Thyroid gland (tissue), 4 donors: ENCODE measurements around the gene SEMA5B. TPM values are rescaled to one million over a fixed set of nuclear protein-coding genes. Genes with fewer than 3 reads are reported as not detected.
A peak's percentile ranks its signal among the peaks of the same experiment; 100 is the strongest.

Experiments
- DNase-seq, 2 donors: peaks; one replicate each; pipeline ENCODE4 v3.0.0-alpha.2; 2019
- H3K27ac ChIP-seq, 3 donors: fragments of 200-600 bp; sonication (generic); 1 replicate in 2 of 3; 2 replicates in 1 of 3; pipeline ENCODE4 v1.5.1; 2016 to 2019; ENCODE audit warnings: mild to moderate bottlenecking in 1 of 3, moderate library complexity in 1 of 3
- H3K27me3 ChIP-seq: fragments of 200-600 bp; sonication (generic); one replicate; pipeline ENCODE4 v1.5.1; 2019
- H3K36me3 ChIP-seq, 2 donors: fragments of 200-600 bp; sonication (generic); one replicate each; pipeline ENCODE4 v1.5.1; 2016 to 2019
- H3K4me1 ChIP-seq, 2 donors: fragments of 200-600 bp; sonication (generic); one replicate each; pipeline ENCODE4 v1.5.1; 2017 to 2019
- H3K4me3 ChIP-seq, 3 donors: fragments of 200-600 bp; sonication (generic); replicated peaks in 1 of 3; 1 replicate in 2 of 3; 2 replicates in 1 of 3; pipeline ENCODE4 v1.5.1; 2016; ENCODE audit warnings: mild to moderate bottlenecking in 1 of 3
- H3K9me3 ChIP-seq: fragments of 200-600 bp; sonication (generic); one replicate; pipeline ENCODE4 v1.5.1; 2017
- POLR2A ChIP-seq, 2 donors: fragments of 450-650 bp; IDR thresholded peaks; one replicate each; pipeline ENCODE4 v1.6.1; 2017; ENCODE audit warnings: antibody characterized with exemption in 2 of 2, mild to moderate bottlenecking in 2 of 2, moderate library complexity in 1 of 2
- WGBS, 2 donors: methylation state at CpG; one replicate each; pipeline ENCODE4 v1.1.5; 2017; 5-methylcytosine and 5-hydroxymethylcytosine counted together
- intact Hi-C: fragments of 100-400 bp; cut with DNase I; formaldehyde crosslinking; loops from one replicate; pipeline ENCODE4 v1.15.1; 2023
- total RNA-seq, 4 donors: library from RNA; depleted of rRNA; stranded (reverse); fragments of >200 nt; gene quantifications; one replicate each; pipeline ENCODE4 v1.2.3, GENCODE V29; 2016
- TF ChIP-seq, protein P1 (sequence below), 6 experiments: fragments of 200-600 bp in 3 of 6; fragments of 450-650 bp in 3 of 6; sonication (generic) in 3 of 6; IDR thresholded peaks; one replicate each; pipeline ENCODE4 v1.5.1; 2016 to 2019; ENCODE audit warnings: antibody characterized with exemption in 6 of 6, mild to moderate bottlenecking in 2 of 6, inconsistent platforms in 1 of 6, moderate library complexity in 1 of 6

The SEMA5B gene
- total RNA-seq, 4 donors from 2014 or later: 0.56 to 5.3 (median 0.63) TPM

- intact Hi-C loops: no loop called here
- H3K27me3 ChIP-seq: no peaks in the 10 kb centered on the region
- H3K4me1 ChIP-seq: peaks cover 6 to 18% of the 10 kb centered on the region in 2 donors
- H3K36me3 ChIP-seq: no peaks in the 10 kb centered on the region
- peak in 1 of 2 donors; percentile 31 for DNase-seq
- no peak for TF ChIP-seq POLR2A (IDR thresholded peaks at IDR 0.05)
- TF ChIP-seq, protein P1, sequence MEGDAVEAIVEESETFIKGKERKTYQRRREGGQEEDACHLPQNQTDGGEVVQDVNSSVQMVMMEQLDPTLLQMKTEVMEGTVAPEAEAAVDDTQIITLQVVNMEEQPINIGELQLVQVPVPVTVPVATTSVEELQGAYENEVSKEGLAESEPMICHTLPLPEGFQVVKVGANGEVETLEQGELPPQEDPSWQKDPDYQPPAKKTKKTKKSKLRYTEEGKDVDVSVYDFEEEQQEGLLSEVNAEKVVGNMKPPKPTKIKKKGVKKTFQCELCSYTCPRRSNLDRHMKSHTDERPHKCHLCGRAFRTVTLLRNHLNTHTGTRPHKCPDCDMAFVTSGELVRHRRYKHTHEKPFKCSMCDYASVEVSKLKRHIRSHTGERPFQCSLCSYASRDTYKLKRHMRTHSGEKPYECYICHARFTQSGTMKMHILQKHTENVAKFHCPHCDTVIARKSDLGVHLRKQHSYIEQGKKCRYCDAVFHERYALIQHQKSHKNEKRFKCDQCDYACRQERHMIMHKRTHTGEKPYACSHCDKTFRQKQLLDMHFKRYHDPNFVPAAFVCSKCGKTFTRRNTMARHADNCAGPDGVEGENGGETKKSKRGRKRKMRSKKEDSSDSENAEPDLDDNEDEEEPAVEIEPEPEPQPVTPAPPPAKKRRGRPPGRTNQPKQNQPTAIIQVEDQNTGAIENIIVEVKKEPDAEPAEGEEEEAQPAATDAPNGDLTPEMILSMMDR (IDR thresholded peaks at IDR 0.05): no peak
- H3K9me3 ChIP-seq: no peaks in the 10 kb centered on the region
- no peak overlapping the region for H3K27ac ChIP-seq
- no peak overlapping the region for H3K4me3 ChIP-seq
- whole genome bisulfite sequencing, 2 donors: 78 to 79% methylated on average over 5 of the region's 5 CpGs
Observed at GRCh38 chr3:123044981-123045763, 17.6 kb upstream of the SEMA5B start.

DNA sequence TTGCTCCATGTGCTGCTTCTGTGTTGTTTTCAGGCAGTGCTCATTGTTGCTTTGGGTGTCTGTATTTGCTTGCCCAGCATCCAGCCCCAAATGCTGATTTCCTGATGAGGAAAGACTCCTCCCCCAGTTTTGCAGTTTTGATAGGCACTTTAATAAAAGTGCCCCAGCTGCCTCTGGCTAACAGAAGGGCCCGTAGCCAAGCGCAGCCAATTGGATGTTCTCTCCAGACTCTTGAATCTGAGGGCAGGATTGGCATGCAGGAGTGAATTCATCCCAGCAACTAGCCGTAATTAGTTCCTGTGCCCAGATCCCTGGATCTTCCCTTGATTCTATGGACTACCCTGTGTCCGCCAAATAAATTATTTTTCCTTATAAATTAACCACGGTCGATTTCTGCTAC lies 14.8 kb upstream of the SEMA5B start:
- no peak for TF ChIP-seq POLR2A (IDR thresholded peaks at IDR 0.05)
- TF ChIP-seq, protein P1 (IDR thresholded peaks at IDR 0.05): no peak
- Histone ChIP-seq H3K4me1 (peaks cover 17 to 32% of the 10 kb centered on the region in 2 donors), H3K27ac (no peak overlapping the region), H3K27me3 (no peaks in the 10 kb centered on the region), H3K4me3 (no peak overlapping the region), H3K36me3 (no peaks in the 10 kb centered on the region), H3K9me3 (no peaks in the 10 kb centered on the region)
- intact Hi-C loops: no loop called here
- peak; percentile 80 to 84 for DNase-seq
- 63 to 69% methylated on average over 6 of the region's 6 CpGs for WGBS, 2 donors

GRCh38 chr3:123039178-123039577 lies 11.6 kb upstream of the SEMA5B start:
- intact Hi-C loops: no loop called here
- peak; percentile 88 to 90 for DNase-seq
- no peak for TF ChIP-seq POLR2A (IDR thresholded peaks at IDR 0.05)
- TF ChIP-seq, protein P1 (IDR thresholded peaks at IDR 0.05): no peak
- Histone ChIP-seq H3K4me3 (no peak overlapping the region), H3K9me3 (no peaks in the 10 kb centered on the region), H3K4me1 (peaks cover 17 to 21% of the 10 kb centered on the region in 2 donors), H3K27me3 (no peaks in the 10 kb centered on the region), H3K36me3 (no peaks in the 10 kb centered on the region), H3K27ac (peak overlapping the region in 2 of 3 donors; percentile 26 to 46)
- 13 to 28% methylated on average over 3 of the region's 3 CpGs for WGBS, 2 donors

- DNase-seq: no peak
- Histone ChIP-seq H3K4me1 (peaks cover 17 to 21% of the 10 kb centered on the region in 2 donors), H3K36me3 (no peaks in the 10 kb centered on the region), H3K27me3 (no peaks in the 10 kb centered on the region), H3K9me3 (no peaks in the 10 kb centered on the region), H3K27ac (peak overlapping the region in 2 of 3 donors; percentile 26 to 46), H3K4me3 (no peak overlapping the region)
- intact Hi-C loops: no loop called here
- TF ChIP-seq, protein P1 (IDR thresholded peaks at IDR 0.05): no peak
- TF ChIP-seq POLR2A (IDR thresholded peaks at IDR 0.05): no peak
Observed at GRCh38 chr3:123038751-123039150, 11.2 kb upstream of the SEMA5B start.

GRCh38 chr3:123037015-123037375 lies 9.4 kb upstream of the SEMA5B start:
- Histone ChIP-seq H3K27me3 (no peaks in the 10 kb centered on the region), H3K36me3 (no peaks in the 10 kb centered on the region), H3K27ac (no peak overlapping the region), H3K9me3 (no peaks in the 10 kb centered on the region), H3K4me3 (no peak overlapping the region), H3K4me1 (peaks cover 11 to 15% of the 10 kb centered on the region in 2 donors)
- DNase-seq: no peak
- 78 to 79% methylated on average over 5 of the region's 5 CpGs for WGBS, 2 donors
- intact Hi-C loops: no loop called here
- TF ChIP-seq, protein P1 (IDR thresholded peaks at IDR 0.05): no peak
- no peak for TF ChIP-seq POLR2A (IDR thresholded peaks at IDR 0.05)
